Uterus (tissue), 4 donors: ENCODE measurements around the gene SLC8A2. TPM values are rescaled to one million over a fixed set of nuclear protein-coding genes. Genes with fewer than 3 reads are reported as not detected.

Source experiments
- DNase-seq, 2 donors: peaks; one replicate each; pipeline ENCODE4 v3.0.0-alpha.2; 2019 to 2020
- H3K27ac ChIP-seq, 2 donors: fragments of 200-600 bp; sonication (generic); 1 replicate in 1 of 2; 2 replicates in 1 of 2; pipeline ENCODE4 v1.5.1; 2016 to 2018
- H3K27me3 ChIP-seq, 2 donors: fragments of 200-600 bp; sonication (generic); one replicate each; pipeline ENCODE4 v1.5.1; 2018 to 2019; ENCODE audit warnings: control low read depth in 1 of 2
- H3K36me3 ChIP-seq, 2 donors: fragments of 200-600 bp; sonication (generic); one replicate each; pipeline ENCODE4 v1.5.1; 2019; ENCODE audit warnings: control low read depth in 1 of 2
- H3K4me1 ChIP-seq, 2 donors: fragments of 200-600 bp; sonication (generic); one replicate each; pipeline ENCODE4 v1.5.1; 2018 to 2019; ENCODE audit warnings: control low read depth in 1 of 2
- H3K4me3 ChIP-seq, 2 donors: fragments of 200-600 bp; sonication (generic); 1 replicate in 1 of 2; 2 replicates in 1 of 2; pipeline ENCODE4 v1.5.1; 2018 to 2019; ENCODE audit warnings: mild to moderate bottlenecking in 1 of 2
- H3K9me3 ChIP-seq, 2 donors: fragments of 200-600 bp; sonication (generic); one replicate each; pipeline ENCODE4 v1.5.1; 2019; ENCODE audit warnings: control low read depth in 1 of 2
- CTCF ChIP-seq, 4 experiments: fragments of 200-600 bp in 2 of 4; fragments of 450-650 bp in 2 of 4; sonication (generic) in 2 of 4; IDR thresholded peaks; one replicate each; pipeline ENCODE4 v1.5.1; 2016 to 2019; ENCODE audit warnings: antibody characterized with exemption in 4 of 4, mild to moderate bottlenecking in 2 of 4, moderate library complexity in 1 of 4
- POLR2A ChIP-seq, 2 donors: fragments of 450-650 bp; IDR thresholded peaks; one replicate each; pipeline ENCODE4 v1.6.1; 2016; ENCODE audit warnings: antibody characterized with exemption in 2 of 2, mild to moderate bottlenecking in 1 of 2, moderate library complexity in 1 of 2
- intact Hi-C: fragments of 100-400 bp; cut with DNase I; formaldehyde crosslinking; loops from one replicate; pipeline ENCODE4 v1.15.1; 2023; ENCODE audit warnings: low total_unique reads
- total RNA-seq, 4 donors: library from RNA; depleted of rRNA in 3 of 4; stranded (reverse); fragments of >200 nt in 3 of 4; gene quantifications; one replicate each; pipeline versions ENCODE4 v1.1.0 to v1.2.4, GENCODE V29; 2014 to 2023
- donor health status: DM: yes; HTN: yes; CAD: no.

The SLC8A2 gene
- total RNA-seq, 4 donors from 2014 or later: 3.4 to 17.8 (median 11.0) TPM

GRCh38 chr19:47508721-47509120, 37.0 kb upstream of the SLC8A2 start:
- H3K4me1 ChIP-seq: peaks cover 30 to 66% of the 10 kb centered on the region in 2 donors

GRCh38 chr19:47507924-47508553, 36.3 kb upstream of the SLC8A2 start:
- Histone ChIP-seq H3K27me3 (no peaks in the 10 kb centered on the region), H3K9me3 (no peaks in the 10 kb centered on the region), H3K27ac (peak overlapping the region; percentile 58 to 96), H3K36me3 (no peaks in the 10 kb centered on the region), H3K4me3 (no peak overlapping the region), H3K4me1 (peaks cover 30 to 62% of the 10 kb centered on the region in 2 donors)
- TF ChIP-seq CTCF (IDR thresholded peaks at IDR 0.05) (peak in 1 of 4 experiments; percentile 27), POLR2A (IDR thresholded peaks at IDR 0.05) (no peak)
- DNase-seq: no peak
- intact Hi-C loops: no loop called here

More at GRCh38 chr19:47508721-47509120, 37.0 kb upstream of the SLC8A2 start:
- Histone ChIP-seq H3K27me3 (no peaks in the 10 kb centered on the region), H3K9me3 (no peaks in the 10 kb centered on the region), H3K36me3 (no peaks in the 10 kb centered on the region), H3K4me3 (no peak overlapping the region), H3K27ac (peak overlapping the region; percentile 95 to 96)
- intact Hi-C loops: no loop called here
- no peak for DNase-seq
- no peak for TF ChIP-seq CTCF (IDR thresholded peaks at IDR 0.05)
- no peak for TF ChIP-seq POLR2A (IDR thresholded peaks at IDR 0.05)

- no peaks in the 10 kb centered on the region for H3K36me3 ChIP-seq
- H3K27ac ChIP-seq: peak overlapping the region; percentile 58 to 96
- no peak overlapping the region for H3K4me3 ChIP-seq
- H3K9me3 ChIP-seq: no peaks in the 10 kb centered on the region
- intact Hi-C loops: no loop called here
- no peaks in the 10 kb centered on the region for H3K27me3 ChIP-seq
- peaks cover 30 to 56% of the 10 kb centered on the region in 2 donors for H3K4me1 ChIP-seq
- no peak for TF ChIP-seq CTCF (IDR thresholded peaks at IDR 0.05)
- TF ChIP-seq POLR2A (IDR thresholded peaks at IDR 0.05): no peak
- DNase-seq: no peak
Measured at GRCh38 chr19:47507012-47507411, 35.3 kb upstream of the SLC8A2 start.

- no peaks in the 10 kb centered on the region for H3K36me3 ChIP-seq
- H3K27me3 ChIP-seq: no peaks in the 10 kb centered on the region
- TF ChIP-seq CTCF (IDR thresholded peaks at IDR 0.05): no peak
- no peak for TF ChIP-seq POLR2A (IDR thresholded peaks at IDR 0.05)
- H3K9me3 ChIP-seq: no peaks in the 10 kb centered on the region
- DNase-seq: no peak
- peaks cover 30 to 51% of the 10 kb centered on the region in 2 donors for H3K4me1 ChIP-seq
- no peak overlapping the region for H3K4me3 ChIP-seq
- intact Hi-C loops: no loop called here
- peak overlapping the region; percentile 58 to 96 for H3K27ac ChIP-seq
Measured at GRCh38 chr19:47506459-47506858, 34.8 kb upstream of the SLC8A2 start.

GRCh38 chr19:47505506-47505905, 33.8 kb upstream of the SLC8A2 start:
- DNase-seq: no peak
- no peaks in the 10 kb centered on the region for H3K36me3 ChIP-seq
- H3K4me1 ChIP-seq: peaks cover 27 to 41% of the 10 kb centered on the region in 2 donors
- intact Hi-C loops: no loop called here
- no peaks in the 10 kb centered on the region for H3K9me3 ChIP-seq
- H3K27me3 ChIP-seq: no peaks in the 10 kb centered on the region
- no peak overlapping the region for H3K27ac ChIP-seq
- no peak for TF ChIP-seq POLR2A (IDR thresholded peaks at IDR 0.05)
- no peak for TF ChIP-seq CTCF (IDR thresholded peaks at IDR 0.05)
- H3K4me3 ChIP-seq: no peak overlapping the region
